SH-SY5Y (cell line): Measurements from ENCODE around the gene SPRED2.

Experiments
- GATA2 ChIP-seq: IDR thresholded peaks from 2 replicates; pipeline ENCODE4 v1.6.1; 2011; ENCODE audit warnings: mild to moderate bottlenecking, low read depth, low read length
- GATA3 ChIP-seq: IDR thresholded peaks from 2 replicates; pipeline ENCODE4 v1.6.1; 2011; ENCODE audit warnings: low read depth, mild to moderate bottlenecking, low read length, moderate library complexity

GRCh38 chr2:65377556-65378192 is 54.7 kb downstream of the SPRED2 start:
- TF ChIP-seq GATA2 (no peak), GATA3 (no peak)
